ENCODE measurements around the gene NCAM1. TPM values are rescaled to one million over a fixed set of nuclear protein-coding genes. Genes with fewer than 3 reads are reported as not detected.

Gene NCAM1
- total and polyA plus RNA-seq, 2 donors (not counting 1 experiment from before 2014, with no cell fraction given): 0.17 to 2.6 TPM

- no peaks in the 10 kb centered on the region for H3K36me3 ChIP-seq (ENCODE audit: control insufficient read depth, insufficient read depth, low read length)
- H2AFZ ChIP-seq (ENCODE audit: low read length): no peak overlapping the region
- H3K9ac ChIP-seq (ENCODE audit: insufficient read depth, low read length): no peak overlapping the region
- no peaks in the 10 kb centered on the region for H3K9me3 ChIP-seq (ENCODE audit: control insufficient read depth, insufficient read depth, low read depth, low read length)
- no peaks in the 10 kb centered on the region for H3K27me3 ChIP-seq (ENCODE audit: control insufficient read depth, insufficient read depth, low read length)
- no peak for DNase-seq (ENCODE audit: low read depth in 2 of 2)
- TF ChIP-seq CTCF (conservative IDR thresholded peaks at IDR 0.05 in 1 of 2, IDR thresholded peaks at IDR 0.05 in 1 of 2; ENCODE audit: low read depth in 1 of 2, low read length in 2 of 2) (no peak), EZH2 (IDR thresholded peaks at IDR 0.05; ENCODE audit: low read length, missing control alignments) (no peak)
- H3K27ac ChIP-seq (ENCODE audit: insufficient read depth, low read length): no peak overlapping the region
- H3K79me2 ChIP-seq (ENCODE audit: control insufficient read depth, insufficient read depth, low read length): no peaks in the 10 kb centered on the region
- no peak overlapping the region for H3K4me3 ChIP-seq (replicated peaks in 1 of 4; ENCODE audit: control extremely low read depth in 1 of 4, insufficient read depth in 1 of 4, low read depth in 3 of 4, low read length in 4 of 4)
- no peaks in the 10 kb centered on the region for H4K20me1 ChIP-seq (ENCODE audit: control insufficient read depth, extremely low read depth, insufficient read depth, low read length)
- H3K4me2 ChIP-seq (ENCODE audit: extremely low read depth, insufficient read depth, low read length): no peak overlapping the region
- H3K4me1 ChIP-seq (ENCODE audit: control insufficient read depth, extremely low read depth, insufficient read depth, low read length): no peaks in the 10 kb centered on the region
These were observed 324.8 kb downstream of the NCAM1 start for GRCh38 chr11:113286009-113286408.

GRCh38 chr11:113286509-113287497 lies 325.6 kb downstream of the NCAM1 start:
- Histone ChIP-seq H3K4me1 (ENCODE audit: control insufficient read depth, extremely low read depth, insufficient read depth, low read length) (no peaks in the 10 kb centered on the region), H3K9me3 (ENCODE audit: control insufficient read depth, insufficient read depth, low read depth, low read length) (no peaks in the 10 kb centered on the region), H3K4me3 (replicated peaks in 1 of 4; ENCODE audit: control extremely low read depth in 1 of 4, insufficient read depth in 1 of 4, low read depth in 3 of 4, low read length in 4 of 4) (no peak overlapping the region), H3K27ac (ENCODE audit: insufficient read depth, low read length) (no peak overlapping the region), H2AFZ (ENCODE audit: low read length) (no peak overlapping the region), H3K4me2 (ENCODE audit: extremely low read depth, insufficient read depth, low read length) (no peak overlapping the region), H4K20me1 (ENCODE audit: control insufficient read depth, extremely low read depth, insufficient read depth, low read length) (no peaks in the 10 kb centered on the region), H3K36me3 (ENCODE audit: control insufficient read depth, insufficient read depth, low read length) (no peaks in the 10 kb centered on the region), H3K27me3 (ENCODE audit: control insufficient read depth, insufficient read depth, low read length) (no peaks in the 10 kb centered on the region), H3K79me2 (ENCODE audit: control insufficient read depth, insufficient read depth, low read length) (no peaks in the 10 kb centered on the region), H3K9ac (ENCODE audit: insufficient read depth, low read length) (no peak overlapping the region)
- TF ChIP-seq CTCF (conservative IDR thresholded peaks at IDR 0.05 in 1 of 2, IDR thresholded peaks at IDR 0.05 in 1 of 2; ENCODE audit: low read depth in 1 of 2, low read length in 2 of 2) (no peak), EZH2 (IDR thresholded peaks at IDR 0.05; ENCODE audit: low read length, missing control alignments) (no peak)
- peak; percentile 26 to 36 for DNase-seq (ENCODE audit: low read depth in 2 of 2)

- H3K36me3 ChIP-seq (ENCODE audit: control insufficient read depth, insufficient read depth, low read length): no peaks in the 10 kb centered on the region
- no peaks in the 10 kb centered on the region for H3K27me3 ChIP-seq (ENCODE audit: control insufficient read depth, insufficient read depth, low read length)
- H3K27ac ChIP-seq (ENCODE audit: insufficient read depth, low read length): no peak overlapping the region
- DNase-seq (ENCODE audit: low read depth in 2 of 2): peak in 1 of 2 donors; percentile 29
- no peak overlapping the region for H3K9ac ChIP-seq (ENCODE audit: insufficient read depth, low read length)
- no peaks in the 10 kb centered on the region for H3K79me2 ChIP-seq (ENCODE audit: control insufficient read depth, insufficient read depth, low read length)
- no peaks in the 10 kb centered on the region for H3K9me3 ChIP-seq (ENCODE audit: control insufficient read depth, insufficient read depth, low read depth, low read length)
- no peaks in the 10 kb centered on the region for H3K4me1 ChIP-seq (ENCODE audit: control insufficient read depth, extremely low read depth, insufficient read depth, low read length)
- H3K4me2 ChIP-seq (ENCODE audit: extremely low read depth, insufficient read depth, low read length): no peak overlapping the region
- no peaks in the 10 kb centered on the region for H4K20me1 ChIP-seq (ENCODE audit: control insufficient read depth, extremely low read depth, insufficient read depth, low read length)
- H2AFZ ChIP-seq (ENCODE audit: low read length): no peak overlapping the region
- TF ChIP-seq EZH2 (IDR thresholded peaks at IDR 0.05; ENCODE audit: low read length, missing control alignments) (no peak), CTCF (conservative IDR thresholded peaks at IDR 0.05 in 1 of 2, IDR thresholded peaks at IDR 0.05 in 1 of 2; ENCODE audit: low read depth in 1 of 2, low read length in 2 of 2) (no peak)
- H3K4me3 ChIP-seq (replicated peaks in 1 of 4; ENCODE audit: control extremely low read depth in 1 of 4, insufficient read depth in 1 of 4, low read depth in 3 of 4, low read length in 4 of 4): no peak overlapping the region
These were observed 326.6 kb downstream of the NCAM1 start for GRCh38 chr11:113287801-113288200.

All from fibroblast of lung (primary cell).